Karpas-422 (cell line): ENCODE data around the gene RNF220. TPM values are rescaled to one million over a fixed set of nuclear protein-coding genes. Genes with fewer than 3 reads are reported as not detected.

Experiments used
- DNase-seq: peaks from one replicate; pipeline ENCODE4 v3.0.0-alpha.2; 2015
- H2AFZ ChIP-seq: fragments of 200-600 bp; sonication (generic); 2 replicates; pipeline ENCODE4 v1.6.1; 2014; ENCODE audit warnings: antibody characterized with exemption, low read length, mixed read lengths
- H3K27ac ChIP-seq: fragments of 200-600 bp; sonication (generic); 2 replicates; pipeline ENCODE4 v1.5.1; 2014; ENCODE audit warnings: mild to moderate bottlenecking, low read length, moderate library complexity
- H3K27me3 ChIP-seq: fragments of 200-600 bp; sonication (generic); 2 replicates; pipeline ENCODE4 v1.6.1; 2014; ENCODE audit warnings: low read length, mixed read lengths
- H3K36me3 ChIP-seq: fragments of 200-600 bp; sonication (generic); 2 replicates; pipeline ENCODE4 v1.6.1; 2014; ENCODE audit warnings: low read length, mixed read lengths; ENCODE audit not compliant: insufficient read depth
- H3K4me1 ChIP-seq: fragments of 200-600 bp; sonication (generic); 2 replicates; pipeline ENCODE4 v1.6.1; 2014; ENCODE audit warnings: mild to moderate bottlenecking, low read length, mixed read lengths
- H3K4me2 ChIP-seq: fragments of 200-600 bp; sonication (generic); 2 replicates; pipeline ENCODE4 v1.6.1; 2014; ENCODE audit warnings: low read length, low read depth, mild to moderate bottlenecking; ENCODE audit not compliant: poor library complexity, severe bottlenecking
- H3K4me3 ChIP-seq: fragments of 200-600 bp; sonication (generic); 2 replicates; pipeline ENCODE4 v1.5.1; 2014; ENCODE audit warnings: mild to moderate bottlenecking, antibody characterized with exemption, low read length, mixed read lengths
- H3K79me2 ChIP-seq: fragments of 200-600 bp; sonication (generic); 2 replicates; pipeline ENCODE4 v1.6.1; 2014; ENCODE audit warnings: mild to moderate bottlenecking, low read length, mixed read lengths
- H3K9ac ChIP-seq: fragments of 200-600 bp; sonication (generic); 2 replicates; pipeline ENCODE4 v1.6.0; 2014; ENCODE audit warnings: low read length
- H3K9me2 ChIP-seq: fragments of 200-600 bp; sonication (generic), shearing (Covaris generic); replicated peaks from 2 replicates; pipeline ENCODE4 v1.6.0; 2014; ENCODE audit warnings: mild to moderate bottlenecking, low read length, moderate library complexity; ENCODE audit not compliant: insufficient read depth
- H3K9me3 ChIP-seq: fragments of 300-700, 200-600 bp; sonication (generic); 2 replicates; pipeline ENCODE4 v1.6.1; 2014; ENCODE audit warnings: low read length, mixed read lengths
- H4K20me1 ChIP-seq: fragments of 200-600 bp; sonication (generic); 2 replicates; pipeline ENCODE4 v1.6.1; 2014; ENCODE audit warnings: mild to moderate bottlenecking, antibody characterized with exemption, low read length, low read depth; ENCODE audit not compliant: insufficient read depth
- total RNA-seq: library from RNA; depleted of rRNA; stranded (reverse); fragments of >200 nt; shearing (Covaris generic); gene quantifications from 2 replicates; pipeline ENCODE4 v1.2.3, GENCODE V29; 2014; ENCODE audit warnings: low replicate concordance

Gene RNF220
- total RNA-seq, 1 experiment from 2014 or later: 73.6 TPM

- Histone ChIP-seq H3K4me2 (no peak overlapping the region), H3K27me3 (no peaks in the 10 kb centered on the region), H3K9me3 (no peaks in the 10 kb centered on the region), H3K79me2 (no peaks in the 10 kb centered on the region), H3K27ac (no peak overlapping the region), H3K9me2 (no peaks in the 10 kb centered on the region), H3K36me3 (peaks cover 18% of the 10 kb centered on the region), H3K4me3 (no peak overlapping the region), H2AFZ (no peak overlapping the region), H3K4me1 (no peaks in the 10 kb centered on the region), H4K20me1 (no peaks in the 10 kb centered on the region), H3K9ac (no peak overlapping the region)
- no peak for DNase-seq
Observed at GRCh38 chr1:44643721-44644334, 238.8 kb downstream of the RNF220 start.

- Histone ChIP-seq H4K20me1 (no peaks in the 10 kb centered on the region), H3K36me3 (peaks cover 10% of the 10 kb centered on the region), H2AFZ (no peak overlapping the region), H3K4me3 (no peak overlapping the region), H3K27me3 (no peaks in the 10 kb centered on the region), H3K9ac (no peak overlapping the region), H3K4me2 (no peak overlapping the region), H3K79me2 (no peaks in the 10 kb centered on the region), H3K9me3 (no peaks in the 10 kb centered on the region), H3K4me1 (no peaks in the 10 kb centered on the region), H3K9me2 (no peaks in the 10 kb centered on the region), H3K27ac (no peak overlapping the region)
- DNase-seq: no peak
Observed at GRCh38 chr1:44644806-44645205, 239.8 kb downstream of the RNF220 start.

GRCh38 chr1:44645476-44646244 lies 240.6 kb downstream of the RNF220 start:
- H3K4me1 ChIP-seq: no peaks in the 10 kb centered on the region
- H3K4me3 ChIP-seq: no peak overlapping the region
- no peak overlapping the region for H2AFZ ChIP-seq
- H3K9ac ChIP-seq: no peak overlapping the region
- H3K9me3 ChIP-seq: no peaks in the 10 kb centered on the region
- no peaks in the 10 kb centered on the region for H3K27me3 ChIP-seq
- H3K27ac ChIP-seq: no peak overlapping the region
- H3K79me2 ChIP-seq: no peaks in the 10 kb centered on the region
- no peaks in the 10 kb centered on the region for H4K20me1 ChIP-seq
- H3K4me2 ChIP-seq: no peak overlapping the region
- DNase-seq: no peak
- H3K9me2 ChIP-seq: no peaks in the 10 kb centered on the region
- peaks cover 10% of the 10 kb centered on the region for H3K36me3 ChIP-seq

GRCh38 chr1:44646261-44647110 lies 241.4 kb downstream of the RNF220 start:
- Histone ChIP-seq H4K20me1 (no peaks in the 10 kb centered on the region), H3K4me2 (no peak overlapping the region), H3K27ac (no peak overlapping the region), H3K79me2 (no peaks in the 10 kb centered on the region), H2AFZ (no peak overlapping the region), H3K4me1 (no peaks in the 10 kb centered on the region), H3K9ac (no peak overlapping the region), H3K27me3 (no peaks in the 10 kb centered on the region), H3K4me3 (no peak overlapping the region), H3K36me3 (peaks cover 10% of the 10 kb centered on the region), H3K9me2 (no peaks in the 10 kb centered on the region), H3K9me3 (no peaks in the 10 kb centered on the region)
- DNase-seq: no peak

- Histone ChIP-seq H4K20me1 (no peaks in the 10 kb centered on the region), H3K36me3 (peaks cover 13% of the 10 kb centered on the region)
Observed at GRCh38 chr1:44647896-44648295, 242.8 kb downstream of the RNF220 start.

GRCh38 chr1:44648529-44649250 lies 243.6 kb downstream of the RNF220 start:
- Histone ChIP-seq H3K36me3 (peaks cover 13% of the 10 kb centered on the region), H3K79me2 (no peaks in the 10 kb centered on the region), H4K20me1 (no peaks in the 10 kb centered on the region), H3K4me2 (no peak overlapping the region), H2AFZ (no peak overlapping the region), H3K9me3 (no peaks in the 10 kb centered on the region), H3K9me2 (no peaks in the 10 kb centered on the region), H3K27me3 (no peaks in the 10 kb centered on the region), H3K9ac (no peak overlapping the region), H3K4me3 (no peak overlapping the region), H3K4me1 (no peaks in the 10 kb centered on the region), H3K27ac (no peak overlapping the region)
- DNase-seq: no peak

More at GRCh38 chr1:44647896-44648295, 242.8 kb downstream of the RNF220 start:
- Histone ChIP-seq H3K27me3 (no peaks in the 10 kb centered on the region), H3K9me2 (no peaks in the 10 kb centered on the region), H3K79me2 (no peaks in the 10 kb centered on the region), H3K27ac (no peak overlapping the region), H2AFZ (no peak overlapping the region), H3K9ac (no peak overlapping the region), H3K9me3 (no peaks in the 10 kb centered on the region), H3K4me3 (no peak overlapping the region), H3K4me1 (no peaks in the 10 kb centered on the region), H3K4me2 (no peak overlapping the region)
- DNase-seq: no peak

GRCh38 chr1:44649788-44650158 lies 244.7 kb downstream of the RNF220 start:
- Histone ChIP-seq H3K36me3 (peaks cover 7% of the 10 kb centered on the region), H4K20me1 (no peaks in the 10 kb centered on the region), H3K4me3 (no peak overlapping the region), H2AFZ (no peak overlapping the region), H3K27ac (no peak overlapping the region), H3K4me2 (no peak overlapping the region), H3K27me3 (no peaks in the 10 kb centered on the region), H3K9me2 (no peaks in the 10 kb centered on the region), H3K9ac (no peak overlapping the region), H3K4me1 (no peaks in the 10 kb centered on the region), H3K79me2 (no peaks in the 10 kb centered on the region), H3K9me3 (no peaks in the 10 kb centered on the region)
- no peak for DNase-seq
